Endothelial cell of umbilical vein (primary cell): Measurements from ENCODE around the gene CDC5L. TPM values are rescaled to one million over a fixed set of nuclear protein-coding genes. Genes with fewer than 3 reads are reported as not detected.

ENCODE experiments used
- BruUV-seq: library from RNA; stranded (reverse); fragments of 400-500 nt; replicated peaks from 2 replicates; lab custom pipeline; 2021; lab: Mats Ljungman, UMichigan
- CTCF ChIA-PET: fragments of 300-600, 350-600 bp; sonication (Branson Sonifier 250); formaldehyde crosslinking; loops from one replicate; lab custom pipeline; 2021; ENCODE audit warnings: antibody characterized with exemption, inconsistent platforms; lab: Charles Lee
- POLR2A ChIA-PET: fragments of 300-600, 350-600 bp; sonication (Branson Sonifier 250); formaldehyde crosslinking; loops from one replicate; lab custom pipeline; 2021; ENCODE audit warnings: antibody characterized with exemption, inconsistent platforms; lab: Charles Lee
- DNase-seq: peaks from one replicate; pipeline ENCODE4 v3.0.0-alpha.2; 2011; ENCODE audit warnings: low read depth, low spot score
- FAIRE-seq: peaks from 2 replicates; lab custom pipeline; 2011; peaks lifted over from hg19 to GRCh38; lab: Jason Lieb, UNC
- H2AFZ ChIP-seq: 2 replicates; pipeline ENCODE4 v1.6.0; 2012; ENCODE audit warnings: low read depth, low read length, control low read depth, inconsistent platforms
- H3K27ac ChIP-seq: 2 replicates; pipeline ENCODE4 v1.5.1; 2011; ENCODE audit warnings: low read depth, mild to moderate bottlenecking, control low read depth, low read length, moderate library complexity; ENCODE audit not compliant: insufficient read depth
- H3K27me3 ChIP-seq, 2 experiments: 2 replicates each; pipeline versions ENCODE4 v1.6.0 to v1.6.1; 2011; ENCODE audit warnings: low read length in 2 of 2, mixed read lengths in 1 of 2; ENCODE audit not compliant: control insufficient read depth in 2 of 2, insufficient read depth in 2 of 2
- H3K36me3 ChIP-seq, 2 experiments: 2 replicates in 1 of 2; 3 replicates in 1 of 2; pipeline ENCODE4 v1.5.1; 2011; ENCODE audit warnings: low read length in 2 of 2, mild to moderate bottlenecking in 1 of 2, moderate library complexity in 1 of 2; ENCODE audit not compliant: control insufficient read depth in 2 of 2, insufficient read depth in 2 of 2; ENCODE audit errors: extremely low read depth in 1 of 2
- H3K4me1 ChIP-seq: 3 replicates; pipeline ENCODE4 v1.5.1; 2011; ENCODE audit warnings: mild to moderate bottlenecking, low read length; ENCODE audit not compliant: control insufficient read depth, insufficient read depth; ENCODE audit errors: extremely low read depth
- H3K4me2 ChIP-seq: 2 replicates; pipeline ENCODE4 v1.6.1; 2011; ENCODE audit warnings: low read length, control low read depth, mixed read lengths; ENCODE audit not compliant: insufficient read depth
- H3K4me3 ChIP-seq, 3 experiments: fragments of 200-600 bp in 1 of 3; sonication (generic), shearing (Covaris generic) in 1 of 3; replicated peaks in 1 of 3; 2 replicates each; pipeline ENCODE4 v1.5.1; 2011 to 2016; ENCODE audit warnings: control low read depth in 3 of 3, low read length in 3 of 3, mild to moderate bottlenecking in 2 of 3, inconsistent platforms in 1 of 3, low read depth in 1 of 3, moderate library complexity in 1 of 3; ENCODE audit not compliant: insufficient read depth in 1 of 3
- H3K79me2 ChIP-seq: 2 replicates; pipeline ENCODE4 v1.6.0; 2012; ENCODE audit warnings: low read length, inconsistent platforms; ENCODE audit not compliant: control insufficient read depth, insufficient read depth
- H3K9ac ChIP-seq: replicated peaks from 2 replicates; pipeline ENCODE3; 2011; ENCODE audit warnings: low read length, control low read depth; ENCODE audit not compliant: insufficient read depth; ENCODE audit errors: extremely low read depth
- H3K9me1 ChIP-seq: replicated peaks from 3 replicates; pipeline ENCODE4 v1.6.0; 2011; ENCODE audit warnings: mild to moderate bottlenecking, low read length; ENCODE audit not compliant: control insufficient read depth, insufficient read depth; ENCODE audit errors: extremely low read depth
- H3K9me3 ChIP-seq: replicated peaks from 2 replicates; pipeline ENCODE4 v1.5.1; 2012; ENCODE audit warnings: low read length, inconsistent platforms; ENCODE audit not compliant: control insufficient read depth, insufficient read depth
- H4K20me1 ChIP-seq: replicated peaks from 2 replicates; pipeline ENCODE3; 2011; ENCODE audit warnings: mild to moderate bottlenecking, low read length; ENCODE audit not compliant: control insufficient read depth, insufficient read depth; ENCODE audit errors: extremely low read depth
- CTCF ChIP-seq, 2 donors: IDR thresholded peaks; 1 replicate in 1 of 2; 2 replicates in 1 of 2; pipeline ENCODE4 v1.5.1; 2011; ENCODE audit warnings: low read length in 2 of 2, mild to moderate bottlenecking in 2 of 2, moderate library complexity in 2 of 2, control low read depth in 1 of 2, inconsistent platforms in 1 of 2, low read depth in 1 of 2; ENCODE audit not compliant: insufficient read depth in 1 of 2; ENCODE audit errors: extremely low read depth in 1 of 2
- EZH2 ChIP-seq: IDR thresholded peaks from 2 replicates; pipeline ENCODE4 v1.6.1; 2012; ENCODE audit warnings: borderline replicate concordance, low read depth, mild to moderate bottlenecking, moderate library complexity, low read length, inconsistent platforms; ENCODE audit not compliant: severe bottlenecking
- FOS ChIP-seq: IDR thresholded peaks from 2 replicates; pipeline ENCODE4 v1.6.1; 2011; ENCODE audit warnings: mild to moderate bottlenecking, low read length, moderate library complexity, borderline replicate concordance; ENCODE audit not compliant: insufficient read depth
- GATA2 ChIP-seq: IDR thresholded peaks from 2 replicates; pipeline ENCODE4 v1.7.0; 2011; ENCODE audit warnings: low read depth, mild to moderate bottlenecking, moderate library complexity, mixed read lengths, low read length; ENCODE audit not compliant: insufficient read length, insufficient read depth
- JUN ChIP-seq: IDR thresholded peaks from 2 replicates; pipeline ENCODE4 v1.6.1; 2011; ENCODE audit warnings: borderline replicate concordance, low read depth; ENCODE audit not compliant: insufficient read length, insufficient read depth
- MYC ChIP-seq: IDR thresholded peaks from one replicate; pipeline ENCODE4 v1.6.1; 2011; ENCODE audit warnings: mild to moderate bottlenecking, low read depth, low read length
- POLR2A ChIP-seq: IDR thresholded peaks from 2 replicates; pipeline ENCODE4 v1.6.1; 2012; ENCODE audit warnings: low read depth, mild to moderate bottlenecking, control low read depth, low read length
- POLR2AphosphoS5 ChIP-seq: IDR thresholded peaks from 2 replicates; pipeline ENCODE4 v1.6.1; 2012; ENCODE audit warnings: low read depth, mild to moderate bottlenecking, control low read depth, low read length, moderate library complexity; ENCODE audit not compliant: insufficient read depth
- dilution Hi-C: fragments of 300-500 bp; cut with MboI; formaldehyde crosslinking; loops from one replicate; pipeline ENCODE4 v1.15.0; 2019; ENCODE audit warnings: low sequenced_read_pairs; ENCODE audit not compliant: extremely low pct_ligation_motif_present
- intact Hi-C: fragments of 100-400 bp; cut with micrococcal nuclease; formaldehyde crosslinking; loops from one replicate; pipeline ENCODE4 v1.10.0; 2022
- polyA plus RNA-seq, 4 experiments: library from polyadenylated mRNA; depleted of rRNA in 3 of 4; stranded (reverse) in 3 of 4; unstranded in 1 of 4; fragments of >200 nt; gene quantifications; 2 replicates each; pipeline versions ENCODE4 v1.2.1 to v1.2.3, GENCODE V29; 2011 to 2012; ENCODE audit warnings: missing spikeins in 1 of 4
- total RNA-seq: library from RNA; stranded (reverse); gene quantifications from 2 replicates; pipeline ENCODE4 v1.2.3, GENCODE V29; 2021
- TF ChIP-seq, protein P1 (sequence below): IDR thresholded peaks from 2 replicates; pipeline ENCODE4 v1.6.1; 2011; ENCODE audit not compliant: insufficient read depth, insufficient read length

Gene CDC5L
- total and polyA plus RNA-seq, 2 donors (not counting 3 experiments of a cell fraction or from before 2014, with no cell fraction given): 6.9 to 24.6 TPM

DNA sequence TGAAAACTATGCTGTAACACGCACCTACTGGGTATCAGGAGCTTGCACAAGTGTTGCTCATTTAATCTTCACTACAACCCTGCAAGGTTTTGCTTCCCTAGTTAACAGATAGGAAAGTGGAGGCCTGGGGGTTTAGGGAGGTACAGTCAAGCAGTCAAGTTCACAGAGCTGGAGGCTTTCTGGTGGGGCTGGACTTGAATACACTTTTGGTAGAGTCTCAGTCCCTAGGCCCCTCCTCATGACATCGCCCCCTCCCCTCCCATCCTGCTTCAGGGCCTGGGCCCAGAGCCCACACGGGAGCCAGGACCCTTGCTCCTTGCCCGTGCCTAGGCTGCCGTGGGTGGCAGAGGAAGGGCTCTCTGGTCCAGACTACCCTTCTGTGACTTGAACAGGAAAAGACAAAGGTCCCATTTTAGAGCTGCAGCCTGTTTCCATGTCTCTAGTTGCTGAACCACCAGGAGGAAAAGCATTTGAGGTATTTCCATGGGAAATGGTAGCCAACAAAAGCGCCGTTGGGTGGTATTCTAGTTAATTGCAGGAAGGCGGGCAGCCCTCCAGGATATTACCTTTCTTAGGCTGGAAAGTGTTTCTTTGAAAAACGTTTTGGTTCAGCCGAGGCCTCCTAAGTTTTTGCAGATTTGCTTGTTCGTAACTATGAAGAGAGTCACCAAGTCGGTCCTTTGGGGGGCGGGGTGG, 84.9 kb downstream of the CDC5L start:
- Histone ChIP-seq H3K4me1 (no peaks in the 10 kb centered on the region), H3K27me3 (peaks cover 0 to 8% of the 10 kb centered on the region in 2 experiments), H3K4me2 (no peak overlapping the region), H3K27ac (no peak overlapping the region), H3K9ac (no peak overlapping the region), H3K79me2 (no peaks in the 10 kb centered on the region), H4K20me1 (no peaks in the 10 kb centered on the region), H3K4me3 (no peak overlapping the region), H3K9me1 (no peaks in the 10 kb centered on the region), H2AFZ (no peak overlapping the region), H3K9me3 (no peaks in the 10 kb centered on the region), H3K36me3 (no peaks in the 10 kb centered on the region)
- no TSS peak for BruUV-seq
- CTCF ChIA-PET: interaction anchor here (1.1 to 1.2 kb wide), 2 partner anchors 158 to 1450 kb away, joined by 3 to 4 read pairs; no protein-coding TSS in a partner anchor
- dilution Hi-C loops (no loop called here), intact Hi-C loops (no loop called here)
- no peak for FAIRE-seq
- POLR2A ChIA-PET: no interaction called here
- no peak for TF ChIP-seq JUN
- TF ChIP-seq, protein P1, sequence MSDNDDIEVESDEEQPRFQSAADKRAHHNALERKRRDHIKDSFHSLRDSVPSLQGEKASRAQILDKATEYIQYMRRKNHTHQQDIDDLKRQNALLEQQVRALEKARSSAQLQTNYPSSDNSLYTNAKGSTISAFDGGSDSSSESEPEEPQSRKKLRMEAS: no peak
- TF ChIP-seq POLR2A: no peak
- no peak for TF ChIP-seq EZH2
- TF ChIP-seq GATA2: no peak
- no peak for TF ChIP-seq CTCF (IDR thresholded peaks at IDR 0.05; ENCODE audit: extremely low read depth in 1 of 2, insufficient read depth in 1 of 2, low read depth in 1 of 2, low read length in 2 of 2)
- no peak for TF ChIP-seq FOS
- no peak for TF ChIP-seq MYC
- TF ChIP-seq POLR2AphosphoS5: no peak
- DNase-seq: no peak
